Suprapubic skin (tissue), 4 donors: ENCODE data around the gene STAB2. TPM values are rescaled to one million over a fixed set of nuclear protein-coding genes. Genes with fewer than 3 reads are reported as not detected.

ENCODE experiments used
- DNase-seq, 2 donors: peaks; one replicate each; pipeline ENCODE4 v3.0.0-alpha.2; 2019; ENCODE audit warnings: low spot score in 2 of 2
- H3K27ac ChIP-seq: fragments of 200-600 bp; sonication (generic); one replicate; pipeline ENCODE4 v1.5.1; 2019
- H3K27me3 ChIP-seq: fragments of 200-600 bp; sonication (generic); one replicate; pipeline ENCODE4 v1.5.1; 2019
- H3K36me3 ChIP-seq: fragments of 200-600 bp; sonication (generic); one replicate; pipeline ENCODE4 v1.5.1; 2019
- H3K4me1 ChIP-seq: fragments of 200-600 bp; sonication (generic); one replicate; pipeline ENCODE4 v1.5.1; 2019
- H3K4me3 ChIP-seq: fragments of 200-600 bp; sonication (generic); one replicate; pipeline ENCODE4 v1.5.1; 2019; ENCODE audit warnings: mild to moderate bottlenecking
- H3K9me3 ChIP-seq: fragments of 200-600 bp; sonication (generic); one replicate; pipeline ENCODE4 v1.5.1; 2019
- EP300 ChIP-seq: sonication (generic); formaldehyde crosslinking; IDR thresholded peaks from one replicate; pipeline ENCODE4 v1.6.1; 2017; ENCODE audit warnings: antibody characterized with exemption
- POLR2A ChIP-seq, 2 donors: fragments of 450-650 bp; IDR thresholded peaks; one replicate each; pipeline ENCODE4 v1.6.1; 2017; ENCODE audit warnings: antibody characterized with exemption in 2 of 2, mild to moderate bottlenecking in 2 of 2, moderate library complexity in 2 of 2
- POLR2AphosphoS5 ChIP-seq, 3 donors: sonication (generic); formaldehyde crosslinking; IDR thresholded peaks; one replicate each; pipeline ENCODE4 v1.6.1; 2017; ENCODE audit warnings: antibody characterized with exemption in 3 of 3
- WGBS: methylation state at CpG from one replicate; pipeline ENCODE4 v1.1.5; 2018; 5-methylcytosine and 5-hydroxymethylcytosine counted together
- total RNA-seq, 4 donors: library from RNA; depleted of rRNA; stranded (reverse); fragments of >200 nt; gene quantifications; one replicate each; pipeline ENCODE4 v1.1.0, GENCODE V29; 2016
- TF ChIP-seq, protein P1 (sequence below), 2 donors: fragments of 200-600 bp in 1 of 2; fragments of 450-650 bp in 1 of 2; sonication (generic) in 1 of 2; IDR thresholded peaks; one replicate each; pipeline ENCODE4 v1.5.1; 2016 to 2019; ENCODE audit warnings: antibody characterized with exemption in 2 of 2, mild to moderate bottlenecking in 1 of 2, moderate library complexity in 1 of 2

The STAB2 gene
- total RNA-seq, 4 donors from 2014 or later = 0.34 TPM; not detected in 3

DNA sequence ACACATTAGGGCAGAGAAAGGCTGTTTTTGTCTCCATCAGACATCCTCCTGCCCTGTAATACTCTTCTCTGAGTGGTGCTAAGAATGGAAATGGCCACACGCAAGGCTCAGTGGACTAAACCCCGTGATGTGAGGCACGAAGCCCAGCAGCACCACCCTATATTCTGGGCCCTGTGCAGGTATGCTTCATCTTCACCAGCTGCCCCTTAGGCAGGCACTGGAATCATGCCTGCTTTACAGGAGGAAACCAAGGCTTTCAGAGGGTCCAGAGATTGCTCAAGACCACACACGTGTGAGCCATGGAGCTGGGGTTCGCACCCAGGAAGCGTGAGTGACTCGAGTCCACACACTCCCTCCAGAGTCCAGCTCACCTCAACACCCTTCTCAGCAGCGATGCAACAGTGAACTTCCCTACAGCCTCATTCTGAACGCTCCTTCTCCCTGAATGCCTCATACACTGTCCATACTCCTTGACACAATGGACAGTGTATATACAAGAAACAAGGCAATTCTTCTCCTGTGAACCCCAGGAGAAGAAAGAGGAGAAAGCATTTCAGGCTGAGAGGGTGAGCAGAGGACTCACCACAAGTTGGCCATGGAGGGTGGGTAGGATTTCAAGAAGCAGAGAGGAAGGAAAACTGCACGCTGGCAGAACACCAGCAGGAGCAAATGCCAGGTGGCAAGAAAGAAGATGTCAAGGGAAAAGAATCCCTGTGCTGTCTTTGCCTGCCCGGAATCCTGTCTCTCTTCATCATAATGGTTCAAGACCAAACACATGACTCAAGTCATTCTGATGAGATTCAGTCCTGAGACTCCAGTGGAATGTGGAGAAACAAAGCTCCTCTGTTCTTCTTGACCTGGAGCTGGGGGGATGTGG, 214.9 kb downstream of the STAB2 start:
- Histone ChIP-seq H3K27ac (no peak overlapping the region), H3K4me1 (peaks cover 28% of the 10 kb centered on the region), H3K36me3 (no peaks in the 10 kb centered on the region), H3K27me3 (no peaks in the 10 kb centered on the region), H3K4me3 (no peak overlapping the region), H3K9me3 (no peaks in the 10 kb centered on the region)
- no peak for DNase-seq
- TF ChIP-seq, protein P1, sequence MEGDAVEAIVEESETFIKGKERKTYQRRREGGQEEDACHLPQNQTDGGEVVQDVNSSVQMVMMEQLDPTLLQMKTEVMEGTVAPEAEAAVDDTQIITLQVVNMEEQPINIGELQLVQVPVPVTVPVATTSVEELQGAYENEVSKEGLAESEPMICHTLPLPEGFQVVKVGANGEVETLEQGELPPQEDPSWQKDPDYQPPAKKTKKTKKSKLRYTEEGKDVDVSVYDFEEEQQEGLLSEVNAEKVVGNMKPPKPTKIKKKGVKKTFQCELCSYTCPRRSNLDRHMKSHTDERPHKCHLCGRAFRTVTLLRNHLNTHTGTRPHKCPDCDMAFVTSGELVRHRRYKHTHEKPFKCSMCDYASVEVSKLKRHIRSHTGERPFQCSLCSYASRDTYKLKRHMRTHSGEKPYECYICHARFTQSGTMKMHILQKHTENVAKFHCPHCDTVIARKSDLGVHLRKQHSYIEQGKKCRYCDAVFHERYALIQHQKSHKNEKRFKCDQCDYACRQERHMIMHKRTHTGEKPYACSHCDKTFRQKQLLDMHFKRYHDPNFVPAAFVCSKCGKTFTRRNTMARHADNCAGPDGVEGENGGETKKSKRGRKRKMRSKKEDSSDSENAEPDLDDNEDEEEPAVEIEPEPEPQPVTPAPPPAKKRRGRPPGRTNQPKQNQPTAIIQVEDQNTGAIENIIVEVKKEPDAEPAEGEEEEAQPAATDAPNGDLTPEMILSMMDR (IDR thresholded peaks at IDR 0.05) = no peak
- TF ChIP-seq POLR2AphosphoS5 (IDR thresholded peaks at IDR 0.05) (no peak), POLR2A (IDR thresholded peaks at IDR 0.05) (no peak), EP300 (no peak)
- WGBS = 70% methylated on average over 6 of the region's 11 CpGs

- H3K9me3 ChIP-seq = no peaks in the 10 kb centered on the region
- no peak for DNase-seq
- H3K4me1 ChIP-seq = peaks cover 28% of the 10 kb centered on the region
- H3K27ac ChIP-seq = no peak overlapping the region
- no peak overlapping the region for H3K4me3 ChIP-seq
- no peaks in the 10 kb centered on the region for H3K27me3 ChIP-seq
- TF ChIP-seq EP300 = no peak
- TF ChIP-seq POLR2A (IDR thresholded peaks at IDR 0.05) = no peak
- no peak for TF ChIP-seq POLR2AphosphoS5 (IDR thresholded peaks at IDR 0.05)
- TF ChIP-seq, protein P1 (IDR thresholded peaks at IDR 0.05) = no peak
- 91% methylated on average over 1 of the region's 1 CpG for WGBS
- no peaks in the 10 kb centered on the region for H3K36me3 ChIP-seq
Observed at GRCh38 chr12:103802586-103802886, 215.5 kb downstream of the STAB2 start.

- no peak for TF ChIP-seq POLR2A (IDR thresholded peaks at IDR 0.05)
- TF ChIP-seq POLR2AphosphoS5 (IDR thresholded peaks at IDR 0.05) = no peak
- TF ChIP-seq, protein P1 (IDR thresholded peaks at IDR 0.05) = no peak
- no peak for TF ChIP-seq EP300
- Histone ChIP-seq H3K4me3 (no peak overlapping the region), H3K27me3 (no peaks in the 10 kb centered on the region), H3K27ac (no peak overlapping the region), H3K9me3 (no peaks in the 10 kb centered on the region), H3K36me3 (no peaks in the 10 kb centered on the region), H3K4me1 (peaks cover 28% of the 10 kb centered on the region)
- no peak for DNase-seq
- 95% methylated on average over 1 of the region's 1 CpG for WGBS
Observed at GRCh38 chr12:103803847-103804246, 216.8 kb downstream of the STAB2 start.

- no peaks in the 10 kb centered on the region for H3K36me3 ChIP-seq
- H3K4me1 ChIP-seq = peaks cover 13% of the 10 kb centered on the region
- TF ChIP-seq POLR2A (IDR thresholded peaks at IDR 0.05) = no peak
- TF ChIP-seq POLR2AphosphoS5 (IDR thresholded peaks at IDR 0.05) = no peak
- TF ChIP-seq, protein P1 (IDR thresholded peaks at IDR 0.05) = no peak
- no peak for TF ChIP-seq EP300
- H3K4me3 ChIP-seq = no peak overlapping the region
- no peak for DNase-seq
- no peaks in the 10 kb centered on the region for H3K9me3 ChIP-seq
- WGBS = 87% methylated on average over 5 of the region's 5 CpGs
- H3K27me3 ChIP-seq = no peaks in the 10 kb centered on the region
- no peak overlapping the region for H3K27ac ChIP-seq
Observed at GRCh38 chr12:103805655-103806360, 218.7 kb downstream of the STAB2 start.

GRCh38 chr12:103806803-103807202, 219.7 kb downstream of the STAB2 start:
- H3K36me3 ChIP-seq = no peaks in the 10 kb centered on the region
- WGBS = 85% methylated on average over 4 of the region's 4 CpGs
- no peak overlapping the region for H3K27ac ChIP-seq
- no peaks in the 10 kb centered on the region for H3K9me3 ChIP-seq
- no peak for DNase-seq
- H3K4me3 ChIP-seq = no peak overlapping the region
- H3K4me1 ChIP-seq = peaks cover 8% of the 10 kb centered on the region
- no peaks in the 10 kb centered on the region for H3K27me3 ChIP-seq
- TF ChIP-seq POLR2AphosphoS5 (IDR thresholded peaks at IDR 0.05) = no peak
- TF ChIP-seq POLR2A (IDR thresholded peaks at IDR 0.05) = no peak
- TF ChIP-seq EP300 = no peak
- TF ChIP-seq, protein P1 (IDR thresholded peaks at IDR 0.05) = no peak
